Adrenal gland (tissue), 12 donors: ENCODE measurements around the gene EMB. TPM values are rescaled to one million over a fixed set of nuclear protein-coding genes. Genes with fewer than 3 reads are reported as not detected.
"Not testable (repeated sequence)": the region's sequence is repeated elsewhere in the genome, so short reads cannot be mapped to it uniquely, and the experiment has no call there.

Experiments
- DNase-seq, 7 donors: peaks; one replicate each; pipeline ENCODE4 v3.0.0-alpha.2; 2019 to 2020
- H3K27ac ChIP-seq, 5 donors: fragments of 200-600 bp; sonication (generic) in 4 of 5; 1 replicate in 3 of 5; 2 replicates in 2 of 5; pipeline versions ENCODE4 v1.5.1 to v1.8.0; 2016 to 2020; ENCODE audit warnings: mild to moderate bottlenecking in 1 of 5
- H3K27me3 ChIP-seq: fragments of 200-600 bp; 2 replicates; pipeline ENCODE4 v1.8.0; 2021
- H3K36me3 ChIP-seq, 2 donors: fragments of 200-600 bp; replicated peaks in 1 of 2; 1 replicate in 1 of 2; 2 replicates in 1 of 2; pipeline versions ENCODE4 v1.5.1 to v1.8.0; 2018 to 2022
- H3K4me1 ChIP-seq, 2 donors: fragments of 200-600 bp; replicated peaks in 1 of 2; 1 replicate in 1 of 2; 2 replicates in 1 of 2; pipeline versions ENCODE4 v1.5.1 to v1.8.0; 2018 to 2021
- H3K4me3 ChIP-seq, 4 donors: fragments of 200-600 bp; sonication (generic) in 3 of 4; one replicate each; pipeline ENCODE4 v1.5.1; 2016 to 2018
- H3K9me3 ChIP-seq, 3 donors: fragments of 200-600 bp; sonication (generic) in 1 of 3; replicated peaks in 1 of 3; 1 replicate in 2 of 3; 2 replicates in 1 of 3; pipeline versions ENCODE4 v1.5.1 to v1.8.0; 2016 to 2021
- CTCF ChIP-seq, 6 experiments: fragments of 450-650 bp in 4 of 6; fragments of 200-600 bp in 2 of 6; sonication (generic) in 1 of 6; IDR thresholded peaks; 1 replicate in 5 of 6; 2 replicates in 1 of 6; pipeline versions ENCODE4 v1.5.1 to v1.8.0; 2016 to 2021; ENCODE audit warnings: antibody characterized with exemption in 6 of 6, mild to moderate bottlenecking in 2 of 6, moderate library complexity in 1 of 6
- POLR2A ChIP-seq, 2 donors: fragments of 450-650 bp; IDR thresholded peaks; one replicate each; pipeline ENCODE4 v1.6.1; 2017; ENCODE audit warnings: antibody characterized with exemption in 2 of 2, mild to moderate bottlenecking in 2 of 2, moderate library complexity in 1 of 2
- WGBS, 4 donors: extraction: QIAGEN DNeasy Blood & Tissue Kit in 2 of 4; methylation state at CpG; one replicate each; pipeline versions ENCODE4 v1.1.5 to v1.1.7; 2013 to 2017; 5-methylcytosine and 5-hydroxymethylcytosine counted together
- intact Hi-C, 2 donors: fragments of 100-400 bp; cut with DNase I; formaldehyde crosslinking; loops; one replicate each; pipeline versions ENCODE4 v1.14.1 to v1.15.0; 2022 to 2023
- polyA plus RNA-seq, 3 donors: library from polyadenylated mRNA; stranded (reverse); fragments of 200-250 nt in 2 of 3; fragments of 350-450 nt in 1 of 3; fragmentation: Illumina TruSeq in 1 of 3; extraction: RNeasy Lipid Tissue Mini Kit (QIAGEN cat#74804) in 1 of 3; gene quantifications; one replicate each; pipeline ENCODE4 v1.2.3, GENCODE V29; 2013 to 2014
- total RNA-seq, 9 donors: library from RNA; depleted of rRNA in 4 of 9; stranded (reverse); fragments of >200 nt in 4 of 9; fragments of 120-200 nt in 1 of 9; fragmentation: NEBNext Ultra II Directional in 1 of 9; extraction: Animal tissue kit (Norgen Biotek cat#: 25700) in 1 of 9; gene quantifications; one replicate each; pipeline versions ENCODE4 v1.1.0 to v1.2.4, GENCODE V29; 2013 to 2023
- donor health status: healthy with polysubstance abuse.
- donor health status: Bipolar disorder and iron deficiency.
- donor health status: DM: yes; HTN: yes; CAD: no.
- donor health status: DM: no; HTN: no; CAD: no.
- donor health status: DM: no; HTN: no; CAD: no.
- donor health status: DM: yes; HTN: yes; CAD: no.

The EMB gene
- total and polyA plus RNA-seq, 12 donors: 6.1 to 78.1 (median 41.9) TPM

GRCh38 chr5:50447228-50447627 is 6.1 kb upstream of the EMB start:
- no peaks in the 10 kb centered on the region for H3K27me3 ChIP-seq
- H3K9me3 ChIP-seq: no peaks in the 10 kb centered on the region
- no peaks in the 10 kb centered on the region for H3K36me3 ChIP-seq
- intact Hi-C loops: no loop called here
- no peak for DNase-seq
- no peak overlapping the region for H3K4me3 ChIP-seq
- TF ChIP-seq POLR2A (IDR thresholded peaks at IDR 0.05): no peak
- no peak for TF ChIP-seq CTCF (IDR thresholded peaks at IDR 0.05)
- H3K27ac ChIP-seq: no peak overlapping the region
- H3K4me1 ChIP-seq: no peaks in the 10 kb centered on the region

GRCh38 chr5:50445296-50445949 is 4.3 kb upstream of the EMB start:
- Histone ChIP-seq H3K4me1 (peaks cover 0 to 9% of the 10 kb centered on the region in 2 donors), H3K9me3 (no peaks in the 10 kb centered on the region), H3K27me3 (no peaks in the 10 kb centered on the region), H3K27ac (no peak overlapping the region), H3K4me3 (no peak overlapping the region), H3K36me3 (no peaks in the 10 kb centered on the region)
- DNase-seq: no peak
- intact Hi-C loops: no loop called here
- TF ChIP-seq CTCF (IDR thresholded peaks at IDR 0.05) (no peak), POLR2A (IDR thresholded peaks at IDR 0.05) (no peak)
- WGBS, 4 donors: 75 to 79% (median 76%) methylated on average over 6 of the region's 6 CpGs

- H3K4me1 ChIP-seq, H3K4me3 ChIP-seq, H3K36me3 ChIP-seq, intact Hi-C loops, DNase-seq, H3K9me3 ChIP-seq, H3K27ac ChIP-seq, H3K27me3 ChIP-seq: not testable (repeated sequence)
- 12 to 47% (median 25%) methylated on average over 3 to 4 of the region's 4 CpGs for WGBS, 4 donors
These were observed 1.8 kb upstream of the EMB start for GRCh38 chr5:50442559-50443539.

- peaks cover 0 to 9% of the 10 kb centered on the region in 2 donors for H3K4me1 ChIP-seq
- H3K27ac ChIP-seq: peak overlapping the region in 4 of 5 donors; percentile 62 to 92 (median 67)
- peak overlapping the region in 3 of 4 donors; percentile 36 to 93 (median 87) for H3K4me3 ChIP-seq
- no peaks in the 10 kb centered on the region for H3K9me3 ChIP-seq
- no peaks in the 10 kb centered on the region for H3K36me3 ChIP-seq
- no peak for TF ChIP-seq CTCF (IDR thresholded peaks at IDR 0.05)
- TF ChIP-seq POLR2A (IDR thresholded peaks at IDR 0.05): no peak
- intact Hi-C loops: no loop called here
- DNase-seq: no peak
- H3K27me3 ChIP-seq: no peaks in the 10 kb centered on the region
- 15 to 30% (median 20%) methylated on average over 7 to 9 of the region's 9 CpGs for WGBS, 4 donors
These were observed 436 bp upstream of the EMB start for GRCh38 chr5:50441493-50441955.
